GM21381 (cell line): ENCODE results near the gene GRAMD1C.
A peak's percentile ranks its signal among the peaks of the same experiment; 100 is the strongest.

Experiments used
- ATAC-seq: cut with Tn5 transposase; IDR thresholded peaks from one replicate; pipeline ENCODE4 v1.9.1; 2021; ENCODE audit warnings: mild to moderate bottlenecking, moderate library complexity; ENCODE audit not compliant: unreplicated experiment

Gene GRAMD1C

GRCh38 chr3:113948015-113948917 lies 109.7 kb downstream of the GRAMD1C start:
- peak; percentile 51 for ATAC-seq

- no peak for ATAC-seq
Measured at GRCh38 chr3:113952921-113953320, 114.3 kb downstream of the GRAMD1C start.

DNA sequence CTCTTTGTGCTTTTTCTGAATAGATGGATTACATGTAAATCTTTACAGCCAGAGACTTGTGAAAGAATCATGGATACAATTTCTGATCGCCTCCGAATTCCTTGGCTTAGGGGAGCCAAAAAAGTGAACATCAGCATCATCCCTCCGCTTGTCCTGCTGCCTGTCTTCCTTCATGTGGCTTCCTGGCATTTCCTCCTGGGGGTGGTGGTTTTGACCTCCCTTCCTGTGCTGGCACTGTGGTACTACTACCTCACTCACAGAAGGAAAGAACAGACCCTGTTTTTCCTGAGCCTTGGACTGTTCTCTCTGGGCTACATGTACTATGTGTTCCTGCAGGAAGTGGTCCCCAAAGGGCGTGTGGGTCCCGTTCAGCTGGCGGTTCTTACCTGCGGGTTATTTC lies 115.1 kb downstream of the GRAMD1C start:
- no peak for ATAC-seq

- no peak for ATAC-seq
Measured at GRCh38 chr3:113954091-113954685, 115.6 kb downstream of the GRAMD1C start.

DNA sequence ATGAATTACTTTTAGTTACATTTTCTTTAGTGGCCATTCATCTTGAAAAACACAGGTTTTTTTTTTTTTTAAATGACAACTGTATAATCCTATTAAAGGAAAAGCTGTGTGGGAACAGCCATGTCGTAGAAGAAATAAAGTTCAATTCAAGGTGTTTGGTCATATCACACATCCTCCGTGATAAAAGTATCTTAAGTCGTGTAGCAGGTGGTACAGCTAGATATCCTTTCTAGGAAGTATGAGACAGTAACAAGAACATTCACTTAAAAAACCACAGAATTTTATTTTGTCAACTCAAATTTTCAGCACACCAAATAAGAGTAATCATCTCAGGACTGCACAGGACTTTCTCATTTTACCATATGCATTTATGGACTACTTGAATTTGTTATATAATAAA lies 125.3 kb downstream of the GRAMD1C start:
- ATAC-seq: no peak

- ATAC-seq: no peak
Measured at GRCh38 chr3:113966172-113966571, 127.6 kb downstream of the GRAMD1C start.

GRCh38 chr3:113968986-113969385 lies 130.4 kb downstream of the GRAMD1C start:
- no peak for ATAC-seq

GRCh38 chr3:113977822-113978221 lies 139.2 kb downstream of the GRAMD1C start:
- ATAC-seq: no peak

DNA sequence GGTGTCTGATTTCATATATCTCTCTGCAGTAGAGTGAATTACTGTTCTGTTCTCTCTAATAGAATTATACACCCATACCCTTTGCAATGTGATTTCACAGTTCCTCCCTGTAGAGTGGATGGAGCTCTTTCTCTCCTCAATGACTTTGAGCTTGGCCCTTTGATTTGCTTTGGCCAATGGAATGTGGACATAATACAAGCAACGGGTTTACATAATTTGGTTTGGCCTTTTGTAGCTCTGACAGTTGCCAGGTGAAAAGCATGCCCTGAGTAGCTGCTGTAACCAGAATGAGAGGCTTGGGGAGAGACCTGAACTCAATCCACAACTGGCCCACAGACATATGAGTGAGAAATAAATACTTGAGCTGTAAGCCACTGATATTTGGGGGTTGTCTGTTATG lies 141.3 kb downstream of the GRAMD1C start:
- no peak for ATAC-seq

- ATAC-seq: no peak
Measured at GRCh38 chr3:113981803-113982202, 143.2 kb downstream of the GRAMD1C start.

GRCh38 chr3:113983544-113983943 lies 145.0 kb downstream of the GRAMD1C start:
- no peak for ATAC-seq

GRCh38 chr3:113985541-113985940 lies 147.0 kb downstream of the GRAMD1C start:
- ATAC-seq: no peak
